Measurements from ENCODE around the gene KEAP1.

The KEAP1 gene

GRCh38 chr19:10439588-10439987 is 63.6 kb downstream of the KEAP1 start:
- DNase-seq = no peak
